Measurements from ENCODE around the gene STK17A. TPM values are rescaled to one million over a fixed set of nuclear protein-coding genes. Genes with fewer than 3 reads are reported as not detected.

STK17A gene
- total RNA-seq, 1 experiment from 2014 or later: 9.8 TPM

GRCh38 chr7:43559171-43559945 lies 23.6 kb upstream of the STK17A start:
- no peaks in the 10 kb centered on the region; the same call in 1 of the 2 replicates for H3K4me1 ChIP-seq (ENCODE audit: insufficient read depth, low read length)
- no peak overlapping the region for H3K4ac ChIP-seq (ENCODE audit: low read depth, low read length)
- H3K23ac ChIP-seq (ENCODE audit: insufficient read length, low read depth, low read length): no peak overlapping the region
- H3K27me3 ChIP-seq (ENCODE audit: insufficient read depth, low read length): no peaks in the 10 kb centered on the region
- H2BK12ac ChIP-seq (ENCODE audit: insufficient read length, low read depth, low read length): no peak overlapping the region
- no peaks in the 10 kb centered on the region for H3K79me1 ChIP-seq (ENCODE audit: insufficient read depth, low read depth, low read length, poor library complexity, severe bottlenecking)
- no peak overlapping the region for H4K8ac ChIP-seq (replicated peaks; ENCODE audit: insufficient read length, low read depth, low read length)
- no peak overlapping the region for H2BK120ac ChIP-seq (ENCODE audit: low read depth, low read length, poor library complexity, severe bottlenecking)
- H3K27ac ChIP-seq (ENCODE audit: insufficient read length, low read depth, low read length): no peak overlapping the region
- H3K18ac ChIP-seq (ENCODE audit: insufficient read length, low read depth, low read length): no peak overlapping the region
- H3K9ac ChIP-seq (ENCODE audit: extremely low read depth, insufficient read length, low read length): no peak overlapping the region
- no peak overlapping the region for H3K4me2 ChIP-seq (ENCODE audit: insufficient read depth, insufficient read length, low read length)
- Mint-ChIP-seq H3K27me3 (ENCODE audit: low read depth) (peaks cover 2% of the 10 kb centered on the region; the same call in 1 of the 2 replicates), H3K4me1 (peaks cover 20 to 27% of the 10 kb centered on the region in 2 experiments), H3K4me3 (no peak overlapping the region), H3K36me3 (ENCODE audit: insufficient read depth in 1 of 3, low read depth in 3 of 3) (no peaks in the 10 kb centered on the region), H3K9me3 (no peaks in the 10 kb centered on the region), H3K27ac (peak overlapping the region in 1 of 3 experiments; percentile 25; a peak in 1 of 7 replicates)
- H3K9me3 ChIP-seq (ENCODE audit: control insufficient read depth, low read depth, low read length): no peaks in the 10 kb centered on the region
- no CpG with 5 or more reads among the region's 14 CpGs for WGBS (ENCODE audit: extremely low coverage, insufficient read length, low lambda C conversion rate)
- no peak overlapping the region for H4K91ac ChIP-seq (ENCODE audit: insufficient read length, low read depth, low read length)
- H3K79me2 ChIP-seq (ENCODE audit: insufficient read depth, low read length): no peaks in the 10 kb centered on the region
- no peak overlapping the region for H2BK5ac ChIP-seq (ENCODE audit: insufficient read length, low read length)
- no peak overlapping the region for H2AK5ac ChIP-seq (ENCODE audit: insufficient read length, low read length)
- H3K56ac ChIP-seq (ENCODE audit: insufficient read length, low read depth, low read length): no peak overlapping the region
- H3T11ph ChIP-seq (ENCODE audit: low read length): no peak overlapping the region
- no peak overlapping the region; the same call in 1 of the 2 replicates for H3K14ac ChIP-seq (ENCODE audit: insufficient read depth, low read length)
- no peak overlapping the region for H2BK20ac ChIP-seq (ENCODE audit: low read depth, low read length, poor library complexity, severe bottlenecking)
- DNase-seq: no peak
- no peaks in the 10 kb centered on the region for H3K23me2 ChIP-seq (ENCODE audit: insufficient read length, low read depth, low read length, poor library complexity, severe bottlenecking)
- H4K5ac ChIP-seq (ENCODE audit: insufficient read length, low read depth, low read length): no peak overlapping the region
- no peaks in the 10 kb centered on the region for H4K20me1 ChIP-seq (ENCODE audit: control insufficient read depth, insufficient read depth, insufficient read length)
- TF ChIP-seq CTCF (conservative IDR thresholded peaks at IDR 0.05): no peak
- H2AFZ ChIP-seq (ENCODE audit: low read length): no peak overlapping the region
- no peak overlapping the region for H2BK15ac ChIP-seq (ENCODE audit: low read depth, low read length)

All from H9 (cell line).